ENCODE data around the gene RELA. TPM values are rescaled to one million over a fixed set of nuclear protein-coding genes. Genes with fewer than 3 reads are reported as not detected.

Gene RELA
- total and polyA plus RNA-seq, 10 of the 15 experiments (the other 5 are each of a cell fraction or from before 2014, with no cell fraction given), result 5.1 to 56.4 (median 34.2) TPM

- TF ChIP-seq, protein P1, sequence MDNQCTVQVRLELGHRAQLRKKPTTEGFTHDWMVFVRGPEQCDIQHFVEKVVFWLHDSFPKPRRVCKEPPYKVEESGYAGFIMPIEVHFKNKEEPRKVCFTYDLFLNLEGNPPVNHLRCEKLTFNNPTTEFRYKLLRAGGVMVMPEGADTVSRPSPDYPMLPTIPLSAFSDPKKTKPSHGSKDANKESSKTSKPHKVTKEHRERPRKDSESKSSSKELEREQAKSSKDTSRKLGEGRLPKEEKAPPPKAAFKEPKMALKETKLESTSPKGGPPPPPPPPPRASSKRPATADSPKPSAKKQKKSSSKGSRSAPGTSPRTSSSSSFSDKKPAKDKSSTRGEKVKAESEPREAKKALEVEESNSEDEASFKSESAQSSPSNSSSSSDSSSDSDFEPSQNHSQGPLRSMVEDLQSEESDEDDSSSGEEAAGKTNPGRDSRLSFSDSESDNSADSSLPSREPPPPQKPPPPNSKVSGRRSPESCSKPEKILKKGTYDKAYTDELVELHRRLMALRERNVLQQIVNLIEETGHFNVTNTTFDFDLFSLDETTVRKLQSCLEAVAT (IDR thresholded peaks at IDR 0.05), result no peak
- no peak for TF ChIP-seq IRF4 (IDR thresholded peaks at IDR 0.05; ENCODE audit: low read depth, low read length)
- no peak for TF ChIP-seq ZNF274 (IDR thresholded peaks at IDR 0.05; ENCODE audit: insufficient read depth, insufficient read length)
- TF ChIP-seq SREBF1 (IDR thresholded peaks at IDR 0.05; ENCODE audit: low read length), result no peak
- TF ChIP-seq CREB1 (IDR thresholded peaks at IDR 0.05; ENCODE audit: low read depth), result no peak
- no peak for TF ChIP-seq MEF2A (IDR thresholded peaks at IDR 0.05; ENCODE audit: insufficient read depth, low read depth, low read length)
- TF ChIP-seq KDM1A (IDR thresholded peaks at IDR 0.05; ENCODE audit: borderline replicate concordance), result no peak
- TF ChIP-seq HDGF (IDR thresholded peaks at IDR 0.05), result no peak
Measured at GRCh38 chr11:65619281-65619928, 43.3 kb downstream of the RELA start (continued).

DNA sequence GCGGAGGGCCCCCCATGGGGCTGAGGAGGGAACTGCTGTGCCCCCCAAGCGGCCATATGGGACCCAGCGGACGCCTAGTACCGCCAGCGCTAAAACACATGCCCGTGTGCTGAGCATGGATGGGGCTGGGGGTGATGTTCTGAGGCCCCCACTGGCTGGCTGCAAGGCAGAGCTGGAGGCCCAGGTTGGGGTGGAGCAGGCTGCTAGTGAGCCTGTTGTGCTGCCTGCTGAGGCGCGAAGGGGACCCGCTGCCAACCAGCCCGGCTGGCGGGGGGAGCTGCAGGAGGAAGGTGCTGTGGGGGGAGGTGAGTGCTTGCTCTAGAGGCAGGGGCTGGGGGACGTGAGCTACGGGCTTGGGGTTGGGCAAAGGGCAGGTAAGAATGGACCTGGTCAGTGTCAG, 44.0 kb downstream of the RELA start:
- 97% methylated on average over 11 of the region's 14 CpGs for WGBS (ENCODE audit: insufficient coverage, insufficient replicate concordance, low lambda C conversion rate, missing lambda C conversion rate)
- no peak overlapping the region for H3K27ac ChIP-seq (ENCODE audit: control insufficient read depth, insufficient read depth)
- ChIA-PET POLR2A (interaction anchor here (1.1 kb wide), 1 partner anchor 19 kb away, joined by 3 read pairs; the partner anchor contains the start of gene SIPA1), SMC1A (ENCODE audit: uncharacterized antibody, unreplicated experiment) (no interaction called here), CTCF (no interaction called here), RAD21 (ENCODE audit: unreplicated experiment) (no interaction called here)
- BruUV-seq (replicated peaks), result no TSS peak
- no peaks in the 10 kb centered on the region; the same call in 1 of the 2 replicates for H4K20me1 ChIP-seq (ENCODE audit: control insufficient read depth, insufficient read depth)
- FAIRE-seq, result no peak
- H3K4me1 ChIP-seq (ENCODE audit: control insufficient read depth, insufficient read depth, low read length), result peaks cover 7% of the 10 kb centered on the region; the same call in 1 of the 2 replicates
- no peak overlapping the region for H2AFZ ChIP-seq (ENCODE audit: control insufficient read depth, low read depth, low read length)
- DNase-seq (ENCODE audit: low read depth, low spot score), result no peak
- H3K4me3 ChIP-seq, result no peak overlapping the region
- H3K9me3 ChIP-seq (replicated peaks; ENCODE audit: control insufficient read depth, insufficient read depth, low read length), result no peaks in the 10 kb centered on the region
- no peaks in the 10 kb centered on the region for H3K27me3 ChIP-seq (replicated peaks in 1 of 2; ENCODE audit: control insufficient read depth in 2 of 2, insufficient read depth in 2 of 2, low read length in 1 of 2)
- intact Hi-C loops (cut with micrococcal nuclease; ENCODE audit: unreplicated experiment), result no loop called here
- H3K36me3 ChIP-seq (ENCODE audit: control insufficient read depth in 2 of 2, insufficient read depth in 2 of 2, low read length in 1 of 2), result peaks cover 17 to 21% of the 10 kb centered on the region in 2 experiments; a peak in 3 of 4 replicates
- peaks cover 45% of the 10 kb centered on the region for H3K79me2 ChIP-seq (ENCODE audit: control insufficient read depth, insufficient read depth, low read length)
- no peak for ATAC-seq
- no peak overlapping the region for H3K4me2 ChIP-seq (ENCODE audit: control insufficient read depth, insufficient read depth)
- H3K9ac ChIP-seq (ENCODE audit: control insufficient read depth, insufficient read depth, low read length), result no peak overlapping the region
- in situ Hi-C loops (cut with MboI), result no loop called here
- TF ChIP-seq HDGF (IDR thresholded peaks at IDR 0.05) (no peak), USF2 (IDR thresholded peaks at IDR 0.05; ENCODE audit: borderline replicate concordance, low read depth, low read length) (no peak), HCFC1 (IDR thresholded peaks at IDR 0.05; ENCODE audit: low read length) (no peak), CHD1 (IDR thresholded peaks at IDR 0.05; ENCODE audit: low read depth, low read length) (no peak), SMC3 (IDR thresholded peaks at IDR 0.05; ENCODE audit: borderline replicate concordance, low read length) (no peak), ZBTB33 (IDR thresholded peaks at IDR 0.05) (no peak)
- TF ChIP-seq, protein P2, sequence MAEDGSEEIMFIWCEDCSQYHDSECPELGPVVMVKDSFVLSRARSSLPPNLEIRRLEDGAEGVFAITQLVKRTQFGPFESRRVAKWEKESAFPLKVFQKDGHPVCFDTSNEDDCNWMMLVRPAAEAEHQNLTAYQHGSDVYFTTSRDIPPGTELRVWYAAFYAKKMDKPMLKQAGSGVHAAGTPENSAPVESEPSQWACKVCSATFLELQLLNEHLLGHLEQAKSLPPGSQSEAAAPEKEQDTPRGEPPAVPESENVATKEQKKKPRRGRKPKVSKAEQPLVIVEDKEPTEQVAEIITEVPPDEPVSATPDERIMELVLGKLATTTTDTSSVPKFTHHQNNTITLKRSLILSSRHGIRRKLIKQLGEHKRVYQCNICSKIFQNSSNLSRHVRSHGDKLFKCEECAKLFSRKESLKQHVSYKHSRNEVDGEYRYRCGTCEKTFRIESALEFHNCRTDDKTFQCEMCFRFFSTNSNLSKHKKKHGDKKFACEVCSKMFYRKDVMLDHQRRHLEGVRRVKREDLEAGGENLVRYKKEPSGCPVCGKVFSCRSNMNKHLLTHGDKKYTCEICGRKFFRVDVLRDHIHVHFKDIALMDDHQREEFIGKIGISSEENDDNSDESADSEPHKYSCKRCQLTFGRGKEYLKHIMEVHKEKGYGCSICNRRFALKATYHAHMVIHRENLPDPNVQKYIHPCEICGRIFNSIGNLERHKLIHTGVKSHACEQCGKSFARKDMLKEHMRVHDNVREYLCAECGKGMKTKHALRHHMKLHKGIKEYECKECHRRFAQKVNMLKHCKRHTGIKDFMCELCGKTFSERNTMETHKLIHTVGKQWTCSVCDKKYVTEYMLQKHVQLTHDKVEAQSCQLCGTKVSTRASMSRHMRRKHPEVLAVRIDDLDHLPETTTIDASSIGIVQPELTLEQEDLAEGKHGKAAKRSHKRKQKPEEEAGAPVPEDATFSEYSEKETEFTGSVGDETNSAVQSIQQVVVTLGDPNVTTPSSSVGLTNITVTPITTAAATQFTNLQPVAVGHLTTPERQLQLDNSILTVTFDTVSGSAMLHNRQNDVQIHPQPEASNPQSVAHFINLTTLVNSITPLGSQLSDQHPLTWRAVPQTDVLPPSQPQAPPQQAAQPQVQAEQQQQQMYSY (CRISPR knock-in tag; IDR thresholded peaks at IDR 0.05), result no peak
